HepG2 (cell line): ENCODE results near the gene ZNF79. TPM values are rescaled to one million over a fixed set of nuclear protein-coding genes. Genes with fewer than 3 reads are reported as not detected.

Experiments used
- BCL6 ChIP-seq: IDR thresholded peaks from 2 replicates; pipeline ENCODE4 v1.6.1; 2016; ENCODE audit warnings: missing genetic modification reagents, missing compliant biosample characterization
- CHD4 ChIP-seq: fragments of 200-600 bp; sonication (generic); IDR thresholded peaks from 2 replicates; pipeline ENCODE4 v1.7.0; 2017; ENCODE audit warnings: mild to moderate bottlenecking, low read length, borderline replicate concordance
- FOXP4 ChIP-seq: sonication (generic); formaldehyde crosslinking; IDR thresholded peaks from 2 replicates; pipeline ENCODE4 v1.4.0; 2020; ENCODE audit warnings: missing genetic modification reagents
- GATAD2A ChIP-seq: IDR thresholded peaks from 2 replicates; pipeline ENCODE4 v1.6.1; 2016
- HMG20A ChIP-seq: IDR thresholded peaks from 2 replicates; pipeline ENCODE4 v1.6.1; 2016; ENCODE audit warnings: borderline replicate concordance
- KMT2B ChIP-seq: IDR thresholded peaks from 2 replicates; pipeline ENCODE4 v1.6.1; 2016; ENCODE audit warnings: missing genetic modification reagents, missing compliant biosample characterization
- NR2C2 ChIP-seq: sonication (generic); formaldehyde crosslinking; IDR thresholded peaks from 2 replicates; pipeline ENCODE4 v1.4.0; 2020; ENCODE audit warnings: missing genetic modification reagents, mild to moderate bottlenecking, moderate library complexity, borderline replicate concordance
- NR2F2 ChIP-seq: IDR thresholded peaks from 2 replicates; pipeline ENCODE4 v1.6.1; 2012; ENCODE audit warnings: low read depth, inconsistent platforms, borderline replicate concordance
- RFXAP ChIP-seq: sonication (generic); formaldehyde crosslinking; IDR thresholded peaks from 2 replicates; pipeline ENCODE4 v1.4.0; 2020; ENCODE audit warnings: missing genetic modification reagents, borderline replicate concordance
- SIX1 ChIP-seq: sonication (generic); formaldehyde crosslinking; IDR thresholded peaks from 2 replicates; pipeline ENCODE4 v1.4.0; 2020; ENCODE audit warnings: missing genetic modification reagents, borderline replicate concordance
- SOX13 ChIP-seq, 3 experiments: fragments of 450-650 bp in 1 of 3; sonication (generic) in 1 of 3; formaldehyde crosslinking in 1 of 3; IDR thresholded peaks in 2 of 3; conservative IDR thresholded peaks in 1 of 3; 2 replicates each; pipeline versions ENCODE4 v1.5.0 to v1.6.1; 2016 to 2020; ENCODE audit warnings: antibody characterized with exemption in 1 of 3, mild to moderate bottlenecking in 1 of 3, missing compliant biosample characterization in 1 of 3, missing genetic modification reagents in 1 of 3, moderate library complexity in 1 of 3
- TCF7L2 ChIP-seq: IDR thresholded peaks from 2 replicates; pipeline ENCODE4 v1.6.1; 2011; ENCODE audit warnings: mild to moderate bottlenecking, low read depth, low read length, moderate library complexity
- THRA ChIP-seq: sonication (generic); formaldehyde crosslinking; IDR thresholded peaks from 2 replicates; pipeline ENCODE4 v1.4.0; 2020; ENCODE audit warnings: missing genetic modification reagents, borderline replicate concordance
- ZNF12 ChIP-seq: sonication (generic); formaldehyde crosslinking; IDR thresholded peaks from 2 replicates; pipeline ENCODE4 v1.5.0; 2020; ENCODE audit warnings: missing genetic modification reagents
- ZNF121 ChIP-seq: sonication (generic); formaldehyde crosslinking; IDR thresholded peaks from 2 replicates; pipeline ENCODE4 v1.5.0; 2020; ENCODE audit warnings: mild to moderate bottlenecking, missing genetic modification reagents
- ZNF205 ChIP-seq: IDR thresholded peaks from 2 replicates; pipeline ENCODE4 v1.6.1; 2018; ENCODE audit warnings: missing biosample characterization, missing genetic modification reagents
- ZNF331 ChIP-seq: sonication (generic); formaldehyde crosslinking; IDR thresholded peaks from 2 replicates; pipeline ENCODE4 v1.4.0; 2020; ENCODE audit warnings: missing genetic modification reagents
- ZNF543 ChIP-seq: sonication (generic); formaldehyde crosslinking; IDR thresholded peaks from 2 replicates; pipeline ENCODE4 v1.4.0; 2020; ENCODE audit warnings: mild to moderate bottlenecking, missing genetic modification reagents
- ZNF652 ChIP-seq: IDR thresholded peaks from 2 replicates; pipeline ENCODE4 v1.6.1; 2016; ENCODE audit warnings: low read depth, borderline replicate concordance
- polyA plus RNA-seq, 8 experiments: library from polyadenylated mRNA; depleted of rRNA in 3 of 8; stranded (reverse) in 7 of 8; unstranded in 1 of 8; fragments of >200 nt; fragmentation: Illumina TruSeq in 4 of 8; extraction: Trizol in 4 of 8; gene quantifications; 2 replicates each; pipeline versions ENCODE4 v1.2.1 to v1.2.3, GENCODE V29; 2011 to 2016; ENCODE audit warnings: low read depth in 4 of 8, missing spikeins in 1 of 8, mixed read lengths in 1 of 8; ENCODE audit not compliant: insufficient read depth in 1 of 8
- total RNA-seq, 5 experiments: library from RNA; depleted of rRNA; stranded (reverse); fragments of >200 nt; fragmentation: Illumina TruSeq; extraction: Trizol; gene quantifications; 2 replicates each; pipeline ENCODE4 v1.2.3, GENCODE V29; 2016; ENCODE audit warnings: low read depth in 1 of 5
- TF ChIP-seq, protein P1 (sequence below): sonication (generic); formaldehyde crosslinking; IDR thresholded peaks from 2 replicates; pipeline ENCODE4 v1.5.0; 2020; ENCODE audit warnings: missing genetic modification reagents
- TF ChIP-seq, protein P2 (sequence below): IDR thresholded peaks from 2 replicates; pipeline ENCODE4 v1.6.1; 2016; ENCODE audit warnings: missing compliant biosample characterization, missing genetic modification reagents, borderline replicate concordance
- TF ChIP-seq, protein P3 (sequence below): IDR thresholded peaks from 2 replicates; pipeline ENCODE4 v1.6.1; 2018; ENCODE audit warnings: missing genetic modification reagents, mild to moderate bottlenecking, missing compliant biosample characterization

ZNF79 gene
- total and polyA plus RNA-seq, 2 of the 13 experiments (the other 11 are each of a cell fraction or from before 2014, with no cell fraction given) = 3.7 to 8.1 TPM

DNA sequence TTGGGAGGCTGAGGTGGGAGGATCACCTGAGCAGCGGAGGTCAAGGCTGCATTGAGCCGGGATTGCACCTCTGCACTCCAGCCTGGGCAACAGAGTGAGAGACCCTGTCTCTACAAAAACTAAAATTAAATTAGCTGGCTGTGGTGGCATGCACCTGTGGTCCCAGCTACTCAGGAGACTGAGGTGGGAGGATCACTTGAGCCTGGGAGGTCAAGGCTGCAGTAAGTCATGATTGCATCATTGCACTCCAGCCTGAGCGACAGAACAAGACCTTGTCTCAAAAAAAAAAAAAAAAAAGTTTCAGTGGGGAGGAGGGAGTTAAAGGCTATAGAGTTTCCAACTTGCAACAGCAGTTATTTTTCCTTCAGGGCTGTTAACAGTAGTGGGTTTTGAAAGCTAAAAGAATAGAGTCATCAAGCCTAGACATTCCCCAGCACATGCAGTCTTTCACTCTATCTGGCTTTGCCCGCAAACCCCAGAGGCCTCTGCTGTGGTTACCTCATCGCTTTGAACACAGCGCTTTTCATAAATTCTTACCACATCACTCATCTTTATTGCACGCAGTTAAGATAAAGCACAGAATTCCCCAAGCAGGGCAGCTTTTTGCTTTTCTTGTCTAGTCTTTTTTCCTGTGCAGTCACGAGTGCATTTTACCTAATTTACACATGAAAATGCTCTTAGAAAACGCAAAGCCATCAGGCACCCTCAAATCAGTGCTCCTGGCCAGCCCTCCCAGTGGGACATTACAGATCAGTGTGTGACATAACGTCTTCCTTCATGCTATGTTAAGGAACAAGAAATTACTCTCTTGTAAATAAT lies 35.9 kb upstream of the ZNF79 start (continued):
- TF ChIP-seq FOXP4 (0 out of 2 replicates have a peak, but pooled peaks have one; percentile 16), ZNF543 (CRISPR knock-in tag) (0 out of 2 replicates have a peak, but pooled peaks have one; percentile 64), RFXAP (CRISPR knock-in tag) (no peak), ZNF652 (CRISPR knock-in tag) (peak; percentile 72), GATAD2A (CRISPR knock-in tag) (peak; percentile 80), KMT2B (CRISPR knock-in tag) (0 out of 2 replicates have a peak, but pooled peaks have one; percentile 10), CHD4 (0 out of 2 replicates have a peak, but pooled peaks have one; percentile 23), SOX13 (IDR thresholded peaks at IDR 0.05) (no peak), SOX13 (CRISPR knock-in tag; conservative IDR thresholded peaks at IDR 0.05 in 1 of 2, IDR thresholded peaks at IDR 0.05 in 1 of 2) (peak in 1 of 2 experiments; percentile 57; a peak in 2 of 4 replicates), BCL6 (peak; percentile 77; the same call in 1 of the 2 replicates), ZNF121 (CRISPR knock-in tag) (no peak), ZNF205 (CRISPR knock-in tag) (no peak; the same call in 1 of the 2 replicates), HMG20A (peak; percentile 83), NR2F2 (peak; percentile 54; the same call in 1 of the 2 replicates), ZNF12 (CRISPR knock-in tag) (peak; percentile 45; the same call in 1 of the 2 replicates), THRA (CRISPR knock-in tag) (peak; percentile 36; the same call in 1 of the 2 replicates), SIX1 (CRISPR knock-in tag) (peak; percentile 23; the same call in 1 of the 2 replicates), ZNF331 (CRISPR knock-in tag) (peak; percentile 8; the same call in 1 of the 2 replicates), TCF7L2 (peak; percentile 70; the same call in 1 of the 2 replicates), NR2C2 (CRISPR knock-in tag) (peak; percentile 77)
- TF ChIP-seq, protein P1, sequence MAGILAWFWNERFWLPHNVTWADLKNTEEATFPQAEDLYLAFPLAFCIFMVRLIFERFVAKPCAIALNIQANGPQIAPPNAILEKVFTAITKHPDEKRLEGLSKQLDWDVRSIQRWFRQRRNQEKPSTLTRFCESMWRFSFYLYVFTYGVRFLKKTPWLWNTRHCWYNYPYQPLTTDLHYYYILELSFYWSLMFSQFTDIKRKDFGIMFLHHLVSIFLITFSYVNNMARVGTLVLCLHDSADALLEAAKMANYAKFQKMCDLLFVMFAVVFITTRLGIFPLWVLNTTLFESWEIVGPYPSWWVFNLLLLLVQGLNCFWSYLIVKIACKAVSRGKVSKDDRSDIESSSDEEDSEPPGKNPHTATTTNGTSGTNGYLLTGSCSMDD = no peak
- TF ChIP-seq, protein P2, sequence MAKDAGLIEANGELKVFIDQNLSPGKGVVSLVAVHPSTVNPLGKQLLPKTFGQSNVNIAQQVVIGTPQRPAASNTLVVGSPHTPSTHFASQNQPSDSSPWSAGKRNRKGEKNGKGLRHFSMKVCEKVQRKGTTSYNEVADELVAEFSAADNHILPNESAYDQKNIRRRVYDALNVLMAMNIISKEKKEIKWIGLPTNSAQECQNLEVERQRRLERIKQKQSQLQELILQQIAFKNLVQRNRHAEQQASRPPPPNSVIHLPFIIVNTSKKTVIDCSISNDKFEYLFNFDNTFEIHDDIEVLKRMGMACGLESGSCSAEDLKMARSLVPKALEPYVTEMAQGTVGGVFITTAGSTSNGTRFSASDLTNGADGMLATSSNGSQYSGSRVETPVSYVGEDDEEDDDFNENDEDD (CRISPR knock-in tag) = peak; percentile 34; the same call in 1 of the 2 replicates
- TF ChIP-seq, protein P3, sequence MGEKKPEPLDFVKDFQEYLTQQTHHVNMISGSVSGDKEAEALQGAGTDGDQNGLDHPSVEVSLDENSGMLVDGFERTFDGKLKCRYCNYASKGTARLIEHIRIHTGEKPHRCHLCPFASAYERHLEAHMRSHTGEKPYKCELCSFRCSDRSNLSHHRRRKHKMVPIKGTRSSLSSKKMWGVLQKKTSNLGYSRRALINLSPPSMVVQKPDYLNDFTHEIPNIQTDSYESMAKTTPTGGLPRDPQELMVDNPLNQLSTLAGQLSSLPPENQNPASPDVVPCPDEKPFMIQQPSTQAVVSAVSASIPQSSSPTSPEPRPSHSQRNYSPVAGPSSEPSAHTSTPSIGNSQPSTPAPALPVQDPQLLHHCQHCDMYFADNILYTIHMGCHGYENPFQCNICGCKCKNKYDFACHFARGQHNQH (CRISPR knock-in tag) = peak; percentile 72; the same call in 1 of the 2 replicates
